Neural crest cell (in vitro differentiated cells): ENCODE data around the gene ACOT8. TPM values are rescaled to one million over a fixed set of nuclear protein-coding genes. Genes with fewer than 3 reads are reported as not detected.
"Not testable (repeated sequence)": the region's sequence is repeated elsewhere in the genome, so short reads cannot be mapped to it uniquely, and the experiment has no call there.

Experiments used
- DNase-seq: peaks from one replicate; pipeline ENCODE4 v3.0.0; 2021; ENCODE audit warnings: low read depth, mixed read lengths, low spot score
- H3K27ac Mint-ChIP-seq: one replicate; pipeline ENCODE4 v1.8.0; 2021; ENCODE audit warnings: mild to moderate bottlenecking, mixed read lengths; ENCODE audit not compliant: unreplicated experiment
- H3K27me3 Mint-ChIP-seq: 2 replicates; pipeline ENCODE4 v1.8.0; 2021; ENCODE audit warnings: low read depth, mild to moderate bottlenecking, mixed read lengths
- H3K36me3 Mint-ChIP-seq: 2 replicates; pipeline ENCODE4 v1.8.0; 2021; ENCODE audit warnings: low read depth, mild to moderate bottlenecking, mixed read lengths
- H3K4me1 Mint-ChIP-seq: 2 replicates; pipeline ENCODE4 v1.8.0; 2021; ENCODE audit warnings: mixed read lengths
- H3K4me3 Mint-ChIP-seq: one replicate; pipeline ENCODE4 v1.8.0; 2021; ENCODE audit warnings: mild to moderate bottlenecking, mixed read lengths
- H3K9me3 Mint-ChIP-seq: 2 replicates; pipeline ENCODE4 v1.8.0; 2021; ENCODE audit warnings: mixed read lengths
- CTCF ChIP-seq: fragments of 200-600 bp; sonication (generic); conservative IDR thresholded peaks from 2 replicates; pipeline ENCODE4 v1.5.0; 2021; ENCODE audit warnings: antibody characterized with exemption, mild to moderate bottlenecking
- total RNA-seq: library from RNA; stranded (reverse); gene quantifications from 2 replicates; pipeline ENCODE4 v1.2.1, GENCODE V29; 2021

The ACOT8 gene
- total RNA-seq, 1 donor from 2014 or later, result 14.5 TPM

- no peak for DNase-seq
Measured at GRCh38 chr20:45834797-45835161, 22.4 kb downstream of the ACOT8 start.

GRCh38 chr20:45833883-45834796 is 23.1 kb downstream of the ACOT8 start:
- no peaks in the 10 kb centered on the region for H3K36me3 Mint-ChIP-seq
- no peaks in the 10 kb centered on the region for H3K27me3 Mint-ChIP-seq
- H3K4me1 Mint-ChIP-seq, result peaks cover 28% of the 10 kb centered on the region
- no peaks in the 10 kb centered on the region for H3K9me3 Mint-ChIP-seq
- DNase-seq, result peak; percentile 68
- no peak overlapping the region for H3K27ac Mint-ChIP-seq
- no peak for TF ChIP-seq CTCF
- H3K4me3 Mint-ChIP-seq, result peak overlapping the region; percentile 86

More at GRCh38 chr20:45834797-45835161, 22.4 kb downstream of the ACOT8 start:
- TF ChIP-seq CTCF, result no peak
- Mint-ChIP-seq H3K27ac (no peak overlapping the region), H3K4me1 (peaks cover 28% of the 10 kb centered on the region), H3K9me3 (no peaks in the 10 kb centered on the region), H3K27me3 (no peaks in the 10 kb centered on the region), H3K36me3 (no peaks in the 10 kb centered on the region), H3K4me3 (peak overlapping the region; percentile 86)

GRCh38 chr20:45833030-45833882 is 23.9 kb downstream of the ACOT8 start, which contains the start of gene SNX21:
SNX21 (plus strand) TSS chr20:45833799; CDS start chr20:45833920, 121 bp downstream.
- Mint-ChIP-seq H3K4me3 (peak within 1 kb of the TSS; percentile 86), H3K27me3 (no peaks in the 10 kb centered on the region), H3K36me3 (no peaks in the 10 kb centered on the region), H3K9me3 (no peaks in the 10 kb centered on the region), H3K4me1 (peaks cover 29% of the 10 kb centered on the region), H3K27ac (peak within 1 kb of the TSS; percentile 32)
- no peak for TF ChIP-seq CTCF
- peak; percentile 69 for DNase-seq

- Mint-ChIP-seq H3K36me3 (no peaks in the 10 kb centered on the region), H3K4me3 (peak overlapping the region; percentile 86), H3K27ac (peak overlapping the region; percentile 32), H3K4me1 (peaks cover 31% of the 10 kb centered on the region), H3K27me3 (no peaks in the 10 kb centered on the region), H3K9me3 (no peaks in the 10 kb centered on the region)
- no peak for DNase-seq
- TF ChIP-seq CTCF, result no peak
Measured at GRCh38 chr20:45832619-45833018, 24.6 kb downstream of the ACOT8 start.

GRCh38 chr20:45829673-45830106 is 27.5 kb downstream of the ACOT8 start:
- not testable (repeated sequence) for H3K4me3 Mint-ChIP-seq, H3K27ac Mint-ChIP-seq, H3K9me3 Mint-ChIP-seq, DNase-seq, H3K27me3 Mint-ChIP-seq, H3K36me3 Mint-ChIP-seq
- H3K4me1 Mint-ChIP-seq, result peaks cover 18% of the 10 kb centered on the region
